K562 (cell line): ENCODE measurements around the gene FOXP4. TPM values are rescaled to one million over a fixed set of nuclear protein-coding genes. Genes with fewer than 3 reads are reported as not detected.

Source experiments
- ARID2 ChIP-seq: fragments of 450-650 bp; IDR thresholded peaks from 2 replicates; pipeline ENCODE4 v1.6.1; 2017; ENCODE audit warnings: antibody characterized with exemption, mild to moderate bottlenecking
- ATF1 ChIP-seq, 2 experiments: fragments of 450-650 bp in 1 of 2; IDR thresholded peaks; 2 replicates each; pipeline ENCODE4 v1.6.1; 2016; ENCODE audit warnings: missing compliant biosample characterization in 1 of 2, missing genetic modification characterization in 1 of 2
- BRF2 ChIP-seq: IDR thresholded peaks from 3 replicates; pipeline ENCODE4 v1.6.1; 2011; ENCODE audit warnings: borderline replicate concordance, mild to moderate bottlenecking; ENCODE audit not compliant: insufficient read length, insufficient read depth
- NFATC3 ChIP-seq: fragments of 450-650 bp; IDR thresholded peaks from 2 replicates; pipeline ENCODE4 v1.6.1; 2017; ENCODE audit warnings: mild to moderate bottlenecking
- SIRT6 ChIP-seq: IDR thresholded peaks from one replicate; pipeline ENCODE4 v1.6.1; 2012; ENCODE audit warnings: low read depth, mild to moderate bottlenecking, control low read depth, inconsistent platforms, low read length, moderate library complexity
- TCF15 ChIP-seq: fragments of 250-450 bp; sonication (Bioruptor Pico); IDR thresholded peaks from 2 replicates; pipeline ENCODE4 v1.8.0; 2022; ENCODE audit warnings: moderate library complexity, mild to moderate bottlenecking, inconsistent platforms
- TFAP4 ChIP-seq: sonication (generic); formaldehyde crosslinking; IDR thresholded peaks from 2 replicates; pipeline ENCODE4 v1.8.0; 2022; ENCODE audit warnings: missing genetic modification reagents, mild to moderate bottlenecking, moderate library complexity, borderline replicate concordance
- ZNF407 ChIP-seq: fragments of 450-650 bp; IDR thresholded peaks from 2 replicates; pipeline ENCODE4 v1.6.1; 2016; ENCODE audit warnings: low read depth
- ZNF561 ChIP-seq: fragments of 450-650 bp; formaldehyde crosslinking; conservative IDR thresholded peaks from 2 replicates; pipeline ENCODE4 v1.4.0; 2020; ENCODE audit warnings: mild to moderate bottlenecking, moderate library complexity
- polyA plus RNA-seq, 8 experiments: library from polyadenylated mRNA; depleted of rRNA in 4 of 8; stranded (reverse) in 5 of 8; unstranded in 3 of 8; fragments of >200 nt; fragmentation: Nextera tagmentation in 2 of 8; fragmentation: Illumina TruSeq in 1 of 8; extraction: Ambion mirVana in 2 of 8; extraction: Trizol in 1 of 8; gene quantifications; 2 replicates each; pipeline versions ENCODE4 v1.2.1 to v1.2.3, GENCODE V29; 2011 to 2014; ENCODE audit warnings: inconsistent platforms in 1 of 8, missing spikeins in 1 of 8
- total RNA-seq, 7 experiments: library from RNA; depleted of rRNA in 6 of 7; stranded (reverse); fragments of >200 nt in 6 of 7; fragmentation: Illumina TruSeq in 2 of 7; extraction: Trizol in 2 of 7; gene quantifications; 2 replicates each; pipeline versions ENCODE4 v1.2.1 to v1.2.3, GENCODE V29; 2011 to 2021; ENCODE audit warnings: low replicate concordance in 1 of 7
- TF ChIP-seq, protein P1 (sequence below): fragments of 450-650 bp; IDR thresholded peaks from 2 replicates; pipeline ENCODE4 v1.6.1; 2016; ENCODE audit warnings: borderline replicate concordance

Gene FOXP4
- total and polyA plus RNA-seq, 9 of the 15 experiments (the other 6 are each of a cell fraction or from before 2014, with no cell fraction given), result 0.11 to 29.4 (median 2.3) TPM

DNA sequence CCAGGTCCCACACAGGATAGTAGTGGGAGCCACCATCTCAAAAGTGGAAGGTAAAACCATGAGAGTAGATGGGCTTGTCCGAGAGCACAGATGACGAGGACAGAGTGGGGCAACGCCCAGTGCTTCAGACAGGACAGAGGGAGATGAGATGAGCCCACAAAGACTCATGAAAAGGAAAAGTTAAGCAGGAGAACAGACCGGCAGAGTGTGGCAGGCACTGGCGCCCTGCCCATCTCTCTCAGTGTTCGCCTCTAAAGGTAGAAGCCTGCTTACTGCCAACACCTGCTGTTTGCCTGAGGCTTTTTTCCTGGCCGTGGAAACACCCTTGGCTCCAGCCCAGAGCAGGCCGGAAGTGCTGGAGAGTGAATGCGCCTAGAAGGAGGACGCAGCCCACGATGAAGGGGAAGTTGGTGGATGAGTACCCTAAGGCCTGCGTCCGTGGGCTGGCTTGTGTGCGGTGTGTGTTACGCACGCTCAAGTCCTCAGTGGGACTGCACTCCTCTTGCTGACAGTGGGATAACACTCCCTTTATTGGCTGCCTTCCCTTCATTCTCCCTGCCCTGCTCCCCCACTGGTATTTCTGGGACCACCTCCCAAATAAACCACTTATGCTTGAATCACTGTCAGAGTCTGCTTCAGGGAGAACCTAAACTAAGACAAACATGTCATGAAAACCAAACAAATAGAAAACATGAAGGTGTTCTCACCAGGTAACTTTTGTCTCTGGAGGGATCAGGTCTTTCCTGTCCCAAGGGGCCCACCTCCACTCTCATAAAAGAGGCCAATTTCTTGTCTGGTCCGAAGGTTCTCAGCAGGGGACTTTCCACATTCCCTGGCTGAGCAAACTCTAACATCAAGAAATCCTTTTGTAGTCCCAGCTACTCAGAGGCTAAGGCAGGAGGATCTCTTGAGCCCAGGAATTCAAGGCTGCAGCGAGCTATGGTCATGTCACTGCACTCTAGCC lies 9.1 kb upstream of the FOXP4 start (continued):
- TF ChIP-seq ZNF407, result no peak
- no peak for TF ChIP-seq TCF15
- TF ChIP-seq ARID2, result no peak
- TF ChIP-seq, protein P1, sequence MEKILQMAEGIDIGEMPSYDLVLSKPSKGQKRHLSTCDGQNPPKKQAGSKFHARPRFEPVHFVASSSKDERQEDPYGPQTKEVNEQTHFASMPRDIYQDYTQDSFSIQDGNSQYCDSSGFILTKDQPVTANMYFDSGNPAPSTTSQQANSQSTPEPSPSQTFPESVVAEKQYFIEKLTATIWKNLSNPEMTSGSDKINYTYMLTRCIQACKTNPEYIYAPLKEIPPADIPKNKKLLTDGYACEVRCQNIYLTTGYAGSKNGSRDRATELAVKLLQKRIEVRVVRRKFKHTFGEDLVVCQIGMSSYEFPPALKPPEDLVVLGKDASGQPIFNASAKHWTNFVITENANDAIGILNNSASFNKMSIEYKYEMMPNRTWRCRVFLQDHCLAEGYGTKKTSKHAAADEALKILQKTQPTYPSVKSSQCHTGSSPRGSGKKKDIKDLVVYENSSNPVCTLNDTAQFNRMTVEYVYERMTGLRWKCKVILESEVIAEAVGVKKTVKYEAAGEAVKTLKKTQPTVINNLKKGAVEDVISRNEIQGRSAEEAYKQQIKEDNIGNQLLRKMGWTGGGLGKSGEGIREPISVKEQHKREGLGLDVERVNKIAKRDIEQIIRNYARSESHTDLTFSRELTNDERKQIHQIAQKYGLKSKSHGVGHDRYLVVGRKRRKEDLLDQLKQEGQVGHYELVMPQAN, result no peak
- TF ChIP-seq ATF1 (CRISPR knock-in tag; IDR thresholded peaks at IDR 0.05), result no peak
- TF ChIP-seq ATF1 (tag; IDR thresholded peaks at IDR 0.05), result 0 out of 2 replicates have a peak, but pooled peaks have one; percentile 9
- no peak for TF ChIP-seq BRF2
- no peak for TF ChIP-seq ZNF561 (CRISPR knock-in tag)
- no peak for TF ChIP-seq NFATC3
- TF ChIP-seq TFAP4, result peak; percentile 17; the same call in 1 of the 2 replicates
- TF ChIP-seq SIRT6, result no peak
